Endodermal cell (in vitro differentiated cells): ENCODE data around the gene TRPV4. TPM values are rescaled to one million over a fixed set of nuclear protein-coding genes. Genes with fewer than 3 reads are reported as not detected.
A peak's percentile ranks its signal among the peaks of the same experiment; 100 is the strongest.

ENCODE experiments used
- DNase-seq: peaks from one replicate; pipeline ENCODE4 v3.0.0-alpha.2; 2017
- H3K27ac ChIP-seq: 2 replicates; pipeline ENCODE4 v1.5.1; 2013; ENCODE audit warnings: mild to moderate bottlenecking, low read depth, low read length, moderate library complexity
- H3K27me3 ChIP-seq: 2 replicates; pipeline ENCODE4 v1.6.1; 2013; ENCODE audit warnings: mild to moderate bottlenecking, low read length, moderate library complexity; ENCODE audit not compliant: insufficient read depth, control insufficient read depth, poor library complexity, severe bottlenecking
- H3K36me3 ChIP-seq: 2 replicates; pipeline ENCODE4 v1.7.0; 2013; ENCODE audit warnings: mild to moderate bottlenecking, low read length, moderate library complexity; ENCODE audit not compliant: control insufficient read depth, insufficient read depth
- H3K4me1 ChIP-seq: one replicate; pipeline ENCODE4 v1.7.0; 2013; ENCODE audit warnings: low read length; ENCODE audit not compliant: control insufficient read depth, insufficient read depth
- H3K4me3 ChIP-seq: 2 replicates; pipeline ENCODE4 v1.5.1; 2013; ENCODE audit warnings: mild to moderate bottlenecking, low read length, moderate library complexity
- H3K9ac ChIP-seq: 2 replicates; pipeline ENCODE4 v1.6.1; 2013; ENCODE audit warnings: mild to moderate bottlenecking, low read length, moderate library complexity; ENCODE audit not compliant: poor library complexity, severe bottlenecking; ENCODE audit errors: extremely low read depth
- H3K9me3 ChIP-seq: 2 replicates; pipeline ENCODE4 v1.6.1; 2013; ENCODE audit warnings: mild to moderate bottlenecking, low read length, moderate library complexity; ENCODE audit not compliant: control insufficient read depth
- H3K27ac Mint-ChIP-seq: 2 replicates; pipeline ENCODE4 v1.8.0; 2020; ENCODE audit warnings: mixed read lengths
- H3K27me3 Mint-ChIP-seq: 2 replicates; pipeline ENCODE4 v1.8.0; 2021; ENCODE audit warnings: mild to moderate bottlenecking, mixed read lengths; ENCODE audit not compliant: insufficient read depth
- H3K36me3 Mint-ChIP-seq: 2 replicates; pipeline ENCODE4 v1.8.0; 2020; ENCODE audit warnings: low read depth, mixed read lengths
- H3K4me1 Mint-ChIP-seq: 2 replicates; pipeline ENCODE4 v1.8.0; 2020; ENCODE audit warnings: mixed read lengths
- H3K4me3 Mint-ChIP-seq: 2 replicates; pipeline ENCODE4 v1.8.0; 2020; ENCODE audit warnings: mild to moderate bottlenecking, moderate library complexity, mixed read lengths
- H3K9me3 Mint-ChIP-seq: 2 replicates; pipeline ENCODE4 v1.8.0; 2020; ENCODE audit warnings: mild to moderate bottlenecking, mixed read lengths
- CTCF ChIP-seq: fragments of 200-600 bp; sonication (generic); conservative IDR thresholded peaks from 2 replicates; pipeline ENCODE4 v1.5.0; 2021; ENCODE audit warnings: antibody characterized with exemption, mild to moderate bottlenecking
- WGBS, 2 experiments: methylation state at CpG; one replicate each; pipeline versions ENCODE4 v1.1.5 to v1.1.7; 2013; ENCODE audit warnings: missing lambda C conversion rate in 2 of 2, mixed read lengths in 1 of 2; ENCODE audit not compliant: insufficient coverage in 1 of 2, insufficient read length in 1 of 2; 5-methylcytosine and 5-hydroxymethylcytosine counted together
- total RNA-seq, 2 donors: library from RNA; stranded (reverse); fragmentation: NEBNext Ultra II Directional in 1 of 2; extraction: Animal tissue kit (Norgen Biotek cat#: 25700) in 1 of 2; gene quantifications; 2 replicates in 1 of 2; 3 replicates in 1 of 2; pipeline ENCODE4 v1.2.1, GENCODE V29; 2021

Gene TRPV4
- total RNA-seq, 2 donors from 2014 or later: 14.0 to 14.2 TPM

GRCh38 chr12:109758426-109759420, 74.5 kb downstream of the TRPV4 start:
- peaks cover 8% of the 10 kb centered on the region for H3K4me1 ChIP-seq
- no peak overlapping the region for H3K27ac ChIP-seq
- Mint-ChIP-seq H3K36me3 (peaks cover 40% of the 10 kb centered on the region), H3K9me3 (peaks cover 24% of the 10 kb centered on the region), H3K4me3 (no peak overlapping the region), H3K27ac (peak overlapping the region; percentile 60), H3K27me3 (no peaks in the 10 kb centered on the region), H3K4me1 (peaks cover 22% of the 10 kb centered on the region)
- H3K9me3 ChIP-seq: peaks cover 24% of the 10 kb centered on the region
- no peaks in the 10 kb centered on the region for H3K27me3 ChIP-seq
- H3K4me3 ChIP-seq: no peak overlapping the region
- DNase-seq: peak; percentile 67
- no peak overlapping the region for H3K9ac ChIP-seq
- 73 to 80% methylated on average over 6 to 15 of the region's 15 CpGs for WGBS, 2 experiments
- no peak for TF ChIP-seq CTCF
- H3K36me3 ChIP-seq: peaks cover 41% of the 10 kb centered on the region

GRCh38 chr12:109757671-109758265, 75.4 kb downstream of the TRPV4 start:
- Mint-ChIP-seq H3K27ac (no peak overlapping the region), H3K4me3 (no peak overlapping the region), H3K9me3 (peaks cover 19% of the 10 kb centered on the region), H3K27me3 (no peaks in the 10 kb centered on the region), H3K4me1 (peaks cover 25% of the 10 kb centered on the region), H3K36me3 (peaks cover 33% of the 10 kb centered on the region)
- Histone ChIP-seq H3K9ac (no peak overlapping the region), H3K4me1 (peaks cover 8% of the 10 kb centered on the region), H3K27me3 (no peaks in the 10 kb centered on the region), H3K9me3 (peaks cover 24% of the 10 kb centered on the region), H3K4me3 (no peak overlapping the region), H3K27ac (no peak overlapping the region), H3K36me3 (peaks cover 36% of the 10 kb centered on the region)
- no peak for TF ChIP-seq CTCF
- peak; percentile 43 for DNase-seq
- 83 to 100% methylated on average over 6 to 11 of the region's 11 CpGs for WGBS, 2 experiments

- no peak for TF ChIP-seq CTCF
- peaks cover 24% of the 10 kb centered on the region for H3K9me3 ChIP-seq
- WGBS, 2 experiments: 92 to 100% methylated on average over 1 of the region's 1 CpG
These were observed 76.7 kb downstream of the TRPV4 start for GRCh38 chr12:109756457-109756856.

More at GRCh38 chr12:109756457-109756856, 76.7 kb downstream of the TRPV4 start:
- peaks cover 19% of the 10 kb centered on the region for H3K9me3 Mint-ChIP-seq
- peaks cover 23% of the 10 kb centered on the region for H3K36me3 Mint-ChIP-seq
- no peak for DNase-seq
- Histone ChIP-seq H3K36me3 (peaks cover 43% of the 10 kb centered on the region), H3K27ac (no peak overlapping the region), H3K4me3 (no peak overlapping the region), H3K9ac (no peak overlapping the region), H3K27me3 (no peaks in the 10 kb centered on the region), H3K4me1 (peaks cover 8% of the 10 kb centered on the region)
- H3K27ac Mint-ChIP-seq: no peak overlapping the region
- H3K27me3 Mint-ChIP-seq: no peaks in the 10 kb centered on the region
- no peak overlapping the region for H3K4me3 Mint-ChIP-seq
- H3K4me1 Mint-ChIP-seq: peaks cover 37% of the 10 kb centered on the region
